ENCODE measurements around the gene OR56A5.

The OR56A5 gene

GRCh38 chr11:5992604-5993251 is 24.4 kb upstream of the OR56A5 start:
- no peak for TF ChIP-seq ZNF791 (tag by site-specific recombination; IDR thresholded peaks at IDR 0.05)
- no peak for TF ChIP-seq SCRT1 (tag by site-specific recombination; IDR thresholded peaks at IDR 0.05; ENCODE audit: borderline replicate concordance)
- TF ChIP-seq KLF7 (tag by site-specific recombination; IDR thresholded peaks at IDR 0.05; ENCODE audit: borderline replicate concordance) = no peak
- no peak for TF ChIP-seq ZNF660 (tag by site-specific recombination; IDR thresholded peaks at IDR 0.05)
- no peak for TF ChIP-seq ZSCAN16 (tag by site-specific recombination; IDR thresholded peaks at IDR 0.05)
- TF ChIP-seq ZNF280C (tag by site-specific recombination; IDR thresholded peaks at IDR 0.05) = no peak
- no peak for TF ChIP-seq ZNF214 (tag by site-specific recombination; IDR thresholded peaks at IDR 0.05; ENCODE audit: borderline replicate concordance)
- TF ChIP-seq ZNF16 (tag by site-specific recombination; IDR thresholded peaks at IDR 0.05; ENCODE audit: low read depth) = no peak
- no peak for TF ChIP-seq OVOL3 (tag by site-specific recombination; IDR thresholded peaks at IDR 0.05)
- TF ChIP-seq ZNF701 (tag by site-specific recombination; IDR thresholded peaks at IDR 0.05) = no peak
- no peak for TF ChIP-seq ZFP37 (tag by site-specific recombination; IDR thresholded peaks at IDR 0.05)
- TF ChIP-seq ZNF341 (tag by site-specific recombination; IDR thresholded peaks at IDR 0.05; ENCODE audit: low read depth) = no peak
- TF ChIP-seq ZNF518A (tag by site-specific recombination; conservative IDR thresholded peaks at IDR 0.05; ENCODE audit: low read depth) = no peak
- no peak for TF ChIP-seq ZNF654 (tag by site-specific recombination; IDR thresholded peaks at IDR 0.05; ENCODE audit: low read depth)
- no peak for TF ChIP-seq ZNF350 (tag by site-specific recombination; IDR thresholded peaks at IDR 0.05)
- no peak for TF ChIP-seq PRDM2 (tag by site-specific recombination; IDR thresholded peaks at IDR 0.05; ENCODE audit: borderline replicate concordance)
- TF ChIP-seq ZNF623 (tag by site-specific recombination; IDR thresholded peaks at IDR 0.05) = no peak
- no peak for TF ChIP-seq ZNF658 (tag by site-specific recombination; IDR thresholded peaks at IDR 0.05)
- no peak for TF ChIP-seq ZNF548 (tag by site-specific recombination; IDR thresholded peaks at IDR 0.05)
- no peak for TF ChIP-seq REPIN1 (tag by site-specific recombination; IDR thresholded peaks at IDR 0.05; ENCODE audit: low read depth)
- Histone ChIP-seq H3K9me3 (ENCODE audit: control insufficient read depth, insufficient read depth, low read depth, low read length) (no peaks in the 10 kb centered on the region), H3K4me3 (ENCODE audit: low read depth, low read length) (no peak overlapping the region), H3K4me1 (ENCODE audit: control insufficient read depth, insufficient read depth, low read length) (no peaks in the 10 kb centered on the region), H3K27ac (ENCODE audit: extremely low read depth, low read depth, low read length) (no peak overlapping the region), H3K36me3 (ENCODE audit: control insufficient read depth in 2 of 2, insufficient read depth in 1 of 2, low read length in 2 of 2) (no peaks in the 10 kb centered on the region)
- ChIA-PET CTCF (interaction anchor here (0.6 to 2.5 kb wide), 11 partner anchors 8 to 370 kb away, joined by 3 to 18 read pairs (median 3); no protein-coding TSS in a partner anchor), POLR2A (no interaction called here)

Data from HEK293 (cell line).